Panc1 (cell line): Measurements from ENCODE around the gene GSG1. TPM values are rescaled to one million over a fixed set of nuclear protein-coding genes. Genes with fewer than 3 reads are reported as not detected.
"Not testable (repeated sequence)": the region's sequence is repeated elsewhere in the genome, so short reads cannot be mapped to it uniquely, and the experiment has no call there.

Experiments
- ATAC-seq: fragments of 200-7000 bp; cut with Tn5 transposase; 2 replicates; pipeline ENCODE4 v1.9.1; 2020; ENCODE audit warnings: mild to moderate bottlenecking, moderate library complexity
- BruUV-seq: library from RNA; stranded (reverse); fragments of 400-500 nt; replicated peaks from 2 replicates; lab custom pipeline; 2021; lab: Mats Ljungman, UMichigan
- CTCF ChIA-PET: fragments of 300-600 bp; sonication (Branson Sonifier 250); formaldehyde crosslinking; loops from one replicate; lab custom pipeline; 2022; ENCODE audit warnings: antibody characterized with exemption; lab: Charles Lee
- POLR2A ChIA-PET: fragments of 300-600 bp; sonication (Branson Sonifier 250); formaldehyde crosslinking; loops from one replicate; lab custom pipeline; 2022; ENCODE audit warnings: antibody characterized with exemption; lab: Charles Lee
- DNase-seq: peaks from one replicate; pipeline ENCODE4 v3.0.0-alpha.2; 2010; ENCODE audit warnings: low read depth, low spot score
- H3K27ac ChIP-seq: 2 replicates; pipeline ENCODE4 v1.5.1; 2011; ENCODE audit warnings: mild to moderate bottlenecking, low read length, inconsistent platforms
- H3K27me3 ChIP-seq: fragments of 200-500 bp; sonication (Bioruptor generic); 2 replicates; pipeline ENCODE4 v1.6.0; 2014; ENCODE audit warnings: low read length, inconsistent platforms; ENCODE audit not compliant: control insufficient read depth, insufficient read depth
- H3K36me3 ChIP-seq: fragments of 200-500 bp; sonication (Bioruptor generic); 2 replicates; pipeline ENCODE4 v1.5.1; 2014; ENCODE audit warnings: inconsistent platforms, mild to moderate bottlenecking, low read length, moderate library complexity; ENCODE audit not compliant: control insufficient read depth, insufficient read depth
- H3K4me1 ChIP-seq: 2 replicates; pipeline ENCODE4 v1.5.1; 2011; ENCODE audit warnings: inconsistent platforms, mild to moderate bottlenecking, low read length, moderate library complexity; ENCODE audit not compliant: control insufficient read depth, insufficient read depth
- H3K4me3 ChIP-seq, 2 experiments: 2 replicates each; pipeline ENCODE4 v1.5.1; 2011 to 2012; ENCODE audit warnings: low read depth in 2 of 2, low read length in 2 of 2, mild to moderate bottlenecking in 2 of 2, inconsistent platforms in 1 of 2, moderate library complexity in 1 of 2
- H3K9me3 ChIP-seq: fragments of 200-500 bp; sonication (Bioruptor generic); 2 replicates; pipeline ENCODE4 v1.5.1; 2014; ENCODE audit warnings: low read depth, mild to moderate bottlenecking, inconsistent platforms, low read length, moderate library complexity; ENCODE audit not compliant: control insufficient read depth, insufficient read depth
- POLR2AphosphoS5 ChIP-seq: IDR thresholded peaks from 2 replicates; pipeline ENCODE4 v1.6.1; 2012; ENCODE audit warnings: mild to moderate bottlenecking, low read depth, low read length, moderate library complexity
- REST ChIP-seq, 2 experiments: IDR thresholded peaks; 2 replicates each; pipeline ENCODE4 v1.6.1; 2011 to 2012; ENCODE audit warnings: low read depth in 2 of 2, control low read depth in 1 of 2, low read length in 1 of 2, mild to moderate bottlenecking in 1 of 2, moderate library complexity in 1 of 2; ENCODE audit not compliant: insufficient read depth in 1 of 2
- SIN3A ChIP-seq: IDR thresholded peaks from 2 replicates; pipeline ENCODE4 v1.6.1; 2012; ENCODE audit warnings: low read depth, mild to moderate bottlenecking, low read length, moderate library complexity, borderline replicate concordance; ENCODE audit not compliant: insufficient read depth
- TCF7L2 ChIP-seq: IDR thresholded peaks from 2 replicates; pipeline ENCODE4 v1.6.1; 2011; ENCODE audit warnings: mild to moderate bottlenecking, low read depth, low read length, inconsistent platforms
- in situ Hi-C: cut with HindIII; loops from 2 replicates; pipeline ENCODE4 v1.10.0; 2016; ENCODE audit warnings: low sequenced_read_pairs, low pct_unique_long_range_greater_than_20kb
- intact Hi-C: fragments of 100-400 bp; cut with micrococcal nuclease; formaldehyde crosslinking; loops from one replicate; pipeline ENCODE4 v1.10.0; 2022; ENCODE audit not compliant: unreplicated experiment
- total RNA-seq: library from RNA; stranded (reverse); gene quantifications from one replicate; pipeline ENCODE4 v1.2.1, GENCODE V29; 2021; ENCODE audit not compliant: unreplicated experiment
- TF ChIP-seq, protein P1 (sequence below): fragments of 450-650 bp; IDR thresholded peaks from 2 replicates; pipeline ENCODE4 v1.5.1; 2017; ENCODE audit warnings: mild to moderate bottlenecking

The GSG1 gene
- total RNA-seq, 1 experiment from 2014 or later: not detected

- in situ Hi-C loops: no loop called here
Measured at GRCh38 chr12:13084898-13085640, 18.4 kb downstream of the GSG1 start.

GRCh38 chr12:13083638-13084037 is 19.8 kb downstream of the GSG1 start:
- intact Hi-C loops, in situ Hi-C loops: not testable (repeated sequence)

More at GRCh38 chr12:13084898-13085640, 18.4 kb downstream of the GSG1 start:
- Histone ChIP-seq H3K9me3 (no peaks in the 10 kb centered on the region), H3K27me3 (no peaks in the 10 kb centered on the region), H3K4me3 (no peak overlapping the region), H3K4me1 (no peaks in the 10 kb centered on the region), H3K27ac (no peak overlapping the region), H3K36me3 (no peaks in the 10 kb centered on the region)
- POLR2A ChIA-PET: no interaction called here
- no peak for ATAC-seq
- TF ChIP-seq POLR2AphosphoS5 (no peak), TCF7L2 (no peak), SIN3A (no peak), REST (IDR thresholded peaks at IDR 0.05; ENCODE audit: insufficient read depth in 1 of 2, low read depth in 2 of 2, low read length in 1 of 2) (no peak)
- TF ChIP-seq, protein P1, sequence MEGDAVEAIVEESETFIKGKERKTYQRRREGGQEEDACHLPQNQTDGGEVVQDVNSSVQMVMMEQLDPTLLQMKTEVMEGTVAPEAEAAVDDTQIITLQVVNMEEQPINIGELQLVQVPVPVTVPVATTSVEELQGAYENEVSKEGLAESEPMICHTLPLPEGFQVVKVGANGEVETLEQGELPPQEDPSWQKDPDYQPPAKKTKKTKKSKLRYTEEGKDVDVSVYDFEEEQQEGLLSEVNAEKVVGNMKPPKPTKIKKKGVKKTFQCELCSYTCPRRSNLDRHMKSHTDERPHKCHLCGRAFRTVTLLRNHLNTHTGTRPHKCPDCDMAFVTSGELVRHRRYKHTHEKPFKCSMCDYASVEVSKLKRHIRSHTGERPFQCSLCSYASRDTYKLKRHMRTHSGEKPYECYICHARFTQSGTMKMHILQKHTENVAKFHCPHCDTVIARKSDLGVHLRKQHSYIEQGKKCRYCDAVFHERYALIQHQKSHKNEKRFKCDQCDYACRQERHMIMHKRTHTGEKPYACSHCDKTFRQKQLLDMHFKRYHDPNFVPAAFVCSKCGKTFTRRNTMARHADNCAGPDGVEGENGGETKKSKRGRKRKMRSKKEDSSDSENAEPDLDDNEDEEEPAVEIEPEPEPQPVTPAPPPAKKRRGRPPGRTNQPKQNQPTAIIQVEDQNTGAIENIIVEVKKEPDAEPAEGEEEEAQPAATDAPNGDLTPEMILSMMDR: no peak
- intact Hi-C loops: no loop called here
- no peak for DNase-seq
- no TSS peak for BruUV-seq
- CTCF ChIA-PET: no interaction called here

DNA sequence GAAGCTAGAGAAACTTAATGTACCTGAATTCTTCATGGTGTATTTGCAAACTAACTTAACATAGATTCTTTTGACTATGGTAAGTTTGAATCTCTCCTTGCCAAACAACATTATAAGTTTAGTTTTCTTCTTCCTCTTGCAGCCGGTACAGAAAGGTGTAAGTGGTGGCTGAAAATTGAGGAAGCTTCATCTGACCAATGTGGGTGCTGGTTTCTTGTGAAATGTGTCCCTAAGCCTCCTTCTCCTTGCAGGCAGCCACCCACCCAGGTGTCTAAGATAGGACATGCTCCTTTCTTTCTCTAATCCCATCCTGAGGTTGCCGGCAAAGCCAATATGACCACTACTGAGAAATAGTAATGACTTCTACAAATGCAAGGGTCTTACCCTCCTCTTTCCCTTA is 20.6 kb downstream of the GSG1 start:
- CTCF ChIA-PET: no interaction called here

More at GRCh38 chr12:13083638-13084037, 19.8 kb downstream of the GSG1 start:
- POLR2A ChIA-PET, H3K36me3 ChIP-seq, DNase-seq, H3K4me1 ChIP-seq, ATAC-seq, H3K27me3 ChIP-seq, H3K4me3 ChIP-seq, CTCF ChIA-PET, H3K27ac ChIP-seq, BruUV-seq, H3K9me3 ChIP-seq: not testable (repeated sequence)

More for the DNA sequence above, 20.6 kb downstream of the GSG1 start:
- H3K9me3 ChIP-seq: no peaks in the 10 kb centered on the region
- H3K4me3 ChIP-seq: no peak overlapping the region
- no peak for DNase-seq
- TF ChIP-seq TCF7L2 (no peak), REST (IDR thresholded peaks at IDR 0.05; ENCODE audit: insufficient read depth in 1 of 2, low read depth in 2 of 2, low read length in 1 of 2) (no peak), SIN3A (no peak), POLR2AphosphoS5 (no peak)
- TF ChIP-seq, protein P1: no peak
- intact Hi-C loops: no loop called here
- no peak overlapping the region for H3K27ac ChIP-seq
- no TSS peak for BruUV-seq
- POLR2A ChIA-PET: no interaction called here
- in situ Hi-C loops: no loop called here
- ATAC-seq: no peak
- H3K27me3 ChIP-seq: no peaks in the 10 kb centered on the region
- no peaks in the 10 kb centered on the region for H3K36me3 ChIP-seq
- no peaks in the 10 kb centered on the region for H3K4me1 ChIP-seq
